22Rv1 (cell line): ENCODE data around the gene ZBTB39.

Source experiments
- ZFX ChIP-seq: fragments of 450-650 bp; IDR thresholded peaks from 2 replicates; pipeline ENCODE4 v1.6.1; 2017; ENCODE audit warnings: antibody characterized with exemption, borderline replicate concordance
- TF ChIP-seq, protein P1 (sequence below): fragments of 450-650 bp; IDR thresholded peaks from 2 replicates; pipeline ENCODE4 v1.5.1; 2017; ENCODE audit warnings: mild to moderate bottlenecking

- TF ChIP-seq, protein P1, sequence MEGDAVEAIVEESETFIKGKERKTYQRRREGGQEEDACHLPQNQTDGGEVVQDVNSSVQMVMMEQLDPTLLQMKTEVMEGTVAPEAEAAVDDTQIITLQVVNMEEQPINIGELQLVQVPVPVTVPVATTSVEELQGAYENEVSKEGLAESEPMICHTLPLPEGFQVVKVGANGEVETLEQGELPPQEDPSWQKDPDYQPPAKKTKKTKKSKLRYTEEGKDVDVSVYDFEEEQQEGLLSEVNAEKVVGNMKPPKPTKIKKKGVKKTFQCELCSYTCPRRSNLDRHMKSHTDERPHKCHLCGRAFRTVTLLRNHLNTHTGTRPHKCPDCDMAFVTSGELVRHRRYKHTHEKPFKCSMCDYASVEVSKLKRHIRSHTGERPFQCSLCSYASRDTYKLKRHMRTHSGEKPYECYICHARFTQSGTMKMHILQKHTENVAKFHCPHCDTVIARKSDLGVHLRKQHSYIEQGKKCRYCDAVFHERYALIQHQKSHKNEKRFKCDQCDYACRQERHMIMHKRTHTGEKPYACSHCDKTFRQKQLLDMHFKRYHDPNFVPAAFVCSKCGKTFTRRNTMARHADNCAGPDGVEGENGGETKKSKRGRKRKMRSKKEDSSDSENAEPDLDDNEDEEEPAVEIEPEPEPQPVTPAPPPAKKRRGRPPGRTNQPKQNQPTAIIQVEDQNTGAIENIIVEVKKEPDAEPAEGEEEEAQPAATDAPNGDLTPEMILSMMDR = no peak
- no peak for TF ChIP-seq ZFX
Observed at GRCh38 chr12:57018906-57019305, 12.6 kb upstream of the ZBTB39 start.
